ENCODE data around the gene SATB2.

Gene SATB2

GRCh38 chr2:199465988-199466691, 8.4 kb upstream of the SATB2 start:
- Histone ChIP-seq H3K4me1 (ENCODE audit: control insufficient read depth in 1 of 2, insufficient read depth in 2 of 2, low read length in 2 of 2) (peaks cover 16 to 18% of the 10 kb centered on the region in 2 donors), H3K27me3 (ENCODE audit: control insufficient read depth in 1 of 2, insufficient read depth in 2 of 2, low read length in 2 of 2) (peaks cover 96 to 100% of the 10 kb centered on the region in 2 donors), H3K4me3 (ENCODE audit: low read depth in 1 of 2, low read length in 2 of 2) (no peak overlapping the region), H3K9ac (ENCODE audit: low read depth in 1 of 2, low read length in 2 of 2) (no peak overlapping the region), H3K27ac (ENCODE audit: low read depth, low read length) (no peak overlapping the region), H3K36me3 (ENCODE audit: control insufficient read depth in 1 of 2, insufficient read depth in 2 of 2, low read length in 2 of 2) (no peaks in the 10 kb centered on the region), H3K9me3 (ENCODE audit: control insufficient read depth in 1 of 2, low read length in 2 of 2) (no peaks in the 10 kb centered on the region)

- no peaks in the 10 kb centered on the region for H3K36me3 ChIP-seq (ENCODE audit: control insufficient read depth in 1 of 2, insufficient read depth in 2 of 2, low read length in 2 of 2)
- no peak overlapping the region for H3K27ac ChIP-seq (ENCODE audit: low read depth, low read length)
- H3K4me1 ChIP-seq (ENCODE audit: control insufficient read depth in 1 of 2, insufficient read depth in 2 of 2, low read length in 2 of 2) = peaks cover 12 to 16% of the 10 kb centered on the region in 2 donors
- no peaks in the 10 kb centered on the region for H3K9me3 ChIP-seq (ENCODE audit: control insufficient read depth in 1 of 2, low read length in 2 of 2)
- H3K4me3 ChIP-seq (ENCODE audit: low read depth in 1 of 2, low read length in 2 of 2) = no peak overlapping the region
- H3K9ac ChIP-seq (ENCODE audit: low read depth in 1 of 2, low read length in 2 of 2) = no peak overlapping the region
- H3K27me3 ChIP-seq (ENCODE audit: control insufficient read depth in 1 of 2, insufficient read depth in 2 of 2, low read length in 2 of 2) = peaks cover 96 to 100% of the 10 kb centered on the region in 2 donors
These were observed 7.7 kb upstream of the SATB2 start for GRCh38 chr2:199465390-199465789.

DNA sequence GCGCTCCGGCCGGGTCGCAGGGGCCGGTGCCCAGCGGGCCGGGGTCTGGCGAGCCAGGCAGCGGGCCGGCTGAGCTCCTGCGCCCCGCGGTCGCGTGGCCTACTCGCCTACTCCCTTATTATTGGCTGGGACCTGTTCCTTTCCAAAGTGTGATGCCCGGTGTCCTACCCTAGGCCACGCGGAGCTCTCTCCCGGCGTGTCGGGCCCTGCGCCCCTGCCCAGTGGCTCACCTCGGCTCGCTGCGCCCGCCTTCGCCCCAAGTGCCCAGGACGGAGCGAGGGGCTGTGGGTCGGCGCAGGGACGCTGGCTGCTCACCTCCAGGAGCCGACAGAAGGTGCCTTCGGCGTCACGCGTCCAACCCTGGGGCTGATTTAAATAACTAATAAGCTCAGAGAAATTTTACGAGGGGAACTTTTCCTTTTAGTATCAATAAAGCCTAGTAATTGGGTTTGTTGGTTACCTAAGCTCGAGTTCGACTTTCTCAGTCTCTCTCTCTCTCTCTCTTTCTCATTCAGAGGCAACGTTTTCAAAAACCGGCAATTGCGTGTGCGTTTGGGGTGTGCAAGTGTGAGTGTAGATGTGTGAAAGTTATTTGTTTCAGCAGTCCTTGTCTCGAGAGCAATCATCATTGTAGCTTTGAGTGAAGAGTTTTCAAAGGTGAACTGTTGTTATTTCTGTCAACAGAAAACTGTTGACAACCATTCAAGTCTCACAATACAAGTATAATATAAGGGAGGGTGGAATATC, 7.0 kb upstream of the SATB2 start:
- H3K27me3 ChIP-seq (ENCODE audit: control insufficient read depth in 1 of 2, insufficient read depth in 2 of 2, low read length in 2 of 2) = peaks cover 96 to 100% of the 10 kb centered on the region in 2 donors
- H3K27ac ChIP-seq (ENCODE audit: low read depth, low read length) = no peak overlapping the region
- peaks cover 17 to 22% of the 10 kb centered on the region in 2 donors for H3K4me1 ChIP-seq (ENCODE audit: control insufficient read depth in 1 of 2, insufficient read depth in 2 of 2, low read length in 2 of 2)
- H3K4me3 ChIP-seq (ENCODE audit: low read depth in 1 of 2, low read length in 2 of 2) = no peak overlapping the region
- H3K9me3 ChIP-seq (ENCODE audit: control insufficient read depth in 1 of 2, low read length in 2 of 2) = no peaks in the 10 kb centered on the region
- no peak overlapping the region for H3K9ac ChIP-seq (ENCODE audit: low read depth in 1 of 2, low read length in 2 of 2)
- no peaks in the 10 kb centered on the region for H3K36me3 ChIP-seq (ENCODE audit: control insufficient read depth in 1 of 2, insufficient read depth in 2 of 2, low read length in 2 of 2)

DNA sequence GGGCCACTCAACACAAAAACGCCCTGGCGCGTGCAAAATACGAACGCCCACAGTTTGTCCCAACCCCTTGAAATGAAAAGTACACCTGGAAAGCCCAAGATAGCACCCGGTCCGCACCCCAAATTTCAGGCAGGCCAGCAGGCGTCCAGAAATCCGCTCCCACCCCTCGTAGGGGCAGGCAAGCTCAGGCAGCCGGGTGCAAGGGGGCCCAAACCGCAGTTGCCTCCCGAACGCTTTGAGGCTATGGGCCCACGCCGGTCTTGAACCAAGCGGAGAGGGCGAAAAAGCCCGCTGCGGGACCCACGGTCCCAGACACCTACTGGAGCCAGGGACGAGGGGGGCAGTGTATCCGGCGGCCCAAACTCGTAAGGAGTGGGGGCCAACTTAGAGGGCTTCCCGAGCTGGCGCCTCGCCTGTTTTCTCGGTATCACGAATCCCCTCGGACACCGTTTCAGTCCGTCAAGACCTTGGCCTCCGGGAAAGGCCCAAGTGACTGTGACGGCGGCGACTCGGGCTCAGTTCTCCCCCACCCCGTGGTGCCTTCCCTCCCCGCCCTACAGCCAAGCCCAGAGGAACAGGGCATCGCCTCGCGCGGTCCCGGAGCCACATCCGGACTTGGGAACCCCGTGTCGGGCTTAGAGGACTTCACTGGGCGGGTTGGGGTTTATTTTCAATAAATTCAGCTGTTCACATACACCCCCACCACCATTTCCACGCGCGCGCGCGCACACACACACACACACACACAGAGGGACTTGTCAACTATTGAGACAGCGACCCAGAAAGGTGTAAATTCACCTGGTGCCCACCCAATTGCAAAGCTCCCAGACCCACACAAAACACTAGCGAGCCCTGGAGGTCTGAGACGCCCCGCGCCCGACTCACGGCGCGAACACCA, 6.2 kb upstream of the SATB2 start:
- peaks cover 90 to 94% of the 10 kb centered on the region in 2 donors for H3K27me3 ChIP-seq (ENCODE audit: control insufficient read depth in 1 of 2, insufficient read depth in 2 of 2, low read length in 2 of 2)
- no peaks in the 10 kb centered on the region for H3K36me3 ChIP-seq (ENCODE audit: control insufficient read depth in 1 of 2, insufficient read depth in 2 of 2, low read length in 2 of 2)
- peaks cover 17 to 21% of the 10 kb centered on the region in 2 donors for H3K4me1 ChIP-seq (ENCODE audit: control insufficient read depth in 1 of 2, insufficient read depth in 2 of 2, low read length in 2 of 2)
- no peak overlapping the region for H3K27ac ChIP-seq (ENCODE audit: low read depth, low read length)
- H3K9ac ChIP-seq (ENCODE audit: low read depth in 1 of 2, low read length in 2 of 2) = no peak overlapping the region
- H3K9me3 ChIP-seq (ENCODE audit: control insufficient read depth in 1 of 2, low read length in 2 of 2) = no peaks in the 10 kb centered on the region
- H3K4me3 ChIP-seq (ENCODE audit: low read depth in 1 of 2, low read length in 2 of 2) = peak overlapping the region; percentile 62 to 63

GRCh38 chr2:199462956-199463692, 5.4 kb upstream of the SATB2 start:
- Histone ChIP-seq H3K27me3 (ENCODE audit: control insufficient read depth in 1 of 2, insufficient read depth in 2 of 2, low read length in 2 of 2) (peaks cover 82 to 85% of the 10 kb centered on the region in 2 donors), H3K4me1 (ENCODE audit: control insufficient read depth in 1 of 2, insufficient read depth in 2 of 2, low read length in 2 of 2) (peaks cover 12 to 17% of the 10 kb centered on the region in 2 donors)

GRCh38 chr2:199462347-199462955, 4.7 kb upstream of the SATB2 start:
- H3K4me3 ChIP-seq (ENCODE audit: low read depth in 1 of 2, low read length in 2 of 2) = no peak overlapping the region
- H3K36me3 ChIP-seq (ENCODE audit: control insufficient read depth in 1 of 2, insufficient read depth in 2 of 2, low read length in 2 of 2) = no peaks in the 10 kb centered on the region
- H3K4me1 ChIP-seq (ENCODE audit: control insufficient read depth in 1 of 2, insufficient read depth in 2 of 2, low read length in 2 of 2) = peaks cover 16 to 17% of the 10 kb centered on the region in 2 donors
- no peaks in the 10 kb centered on the region for H3K9me3 ChIP-seq (ENCODE audit: control insufficient read depth in 1 of 2, low read length in 2 of 2)
- no peak overlapping the region for H3K27ac ChIP-seq (ENCODE audit: low read depth, low read length)
- no peak overlapping the region for H3K9ac ChIP-seq (ENCODE audit: low read depth in 1 of 2, low read length in 2 of 2)
- H3K27me3 ChIP-seq (ENCODE audit: control insufficient read depth in 1 of 2, insufficient read depth in 2 of 2, low read length in 2 of 2) = peaks cover 75 to 79% of the 10 kb centered on the region in 2 donors

More at GRCh38 chr2:199462956-199463692, 5.4 kb upstream of the SATB2 start:
- H3K9me3 ChIP-seq (ENCODE audit: control insufficient read depth in 1 of 2, low read length in 2 of 2) = no peaks in the 10 kb centered on the region
- H3K9ac ChIP-seq (ENCODE audit: low read depth in 1 of 2, low read length in 2 of 2) = no peak overlapping the region
- H3K36me3 ChIP-seq (ENCODE audit: control insufficient read depth in 1 of 2, insufficient read depth in 2 of 2, low read length in 2 of 2) = no peaks in the 10 kb centered on the region
- no peak overlapping the region for H3K27ac ChIP-seq (ENCODE audit: low read depth, low read length)
- H3K4me3 ChIP-seq (ENCODE audit: low read depth in 1 of 2, low read length in 2 of 2) = peak overlapping the region; percentile 62 to 63

GRCh38 chr2:199461711-199462346, 4.1 kb upstream of the SATB2 start:
- H3K9ac ChIP-seq (ENCODE audit: low read depth in 1 of 2, low read length in 2 of 2) = no peak overlapping the region
- no peaks in the 10 kb centered on the region for H3K36me3 ChIP-seq (ENCODE audit: control insufficient read depth in 1 of 2, insufficient read depth in 2 of 2, low read length in 2 of 2)
- H3K4me1 ChIP-seq (ENCODE audit: control insufficient read depth in 1 of 2, insufficient read depth in 2 of 2, low read length in 2 of 2) = peaks cover 23% of the 10 kb centered on the region in 2 donors
- no peak overlapping the region for H3K27ac ChIP-seq (ENCODE audit: low read depth, low read length)
- H3K4me3 ChIP-seq (ENCODE audit: low read depth in 1 of 2, low read length in 2 of 2) = no peak overlapping the region
- no peaks in the 10 kb centered on the region for H3K9me3 ChIP-seq (ENCODE audit: control insufficient read depth in 1 of 2, low read length in 2 of 2)
- H3K27me3 ChIP-seq (ENCODE audit: control insufficient read depth in 1 of 2, insufficient read depth in 2 of 2, low read length in 2 of 2) = peaks cover 74 to 78% of the 10 kb centered on the region in 2 donors

DNA sequence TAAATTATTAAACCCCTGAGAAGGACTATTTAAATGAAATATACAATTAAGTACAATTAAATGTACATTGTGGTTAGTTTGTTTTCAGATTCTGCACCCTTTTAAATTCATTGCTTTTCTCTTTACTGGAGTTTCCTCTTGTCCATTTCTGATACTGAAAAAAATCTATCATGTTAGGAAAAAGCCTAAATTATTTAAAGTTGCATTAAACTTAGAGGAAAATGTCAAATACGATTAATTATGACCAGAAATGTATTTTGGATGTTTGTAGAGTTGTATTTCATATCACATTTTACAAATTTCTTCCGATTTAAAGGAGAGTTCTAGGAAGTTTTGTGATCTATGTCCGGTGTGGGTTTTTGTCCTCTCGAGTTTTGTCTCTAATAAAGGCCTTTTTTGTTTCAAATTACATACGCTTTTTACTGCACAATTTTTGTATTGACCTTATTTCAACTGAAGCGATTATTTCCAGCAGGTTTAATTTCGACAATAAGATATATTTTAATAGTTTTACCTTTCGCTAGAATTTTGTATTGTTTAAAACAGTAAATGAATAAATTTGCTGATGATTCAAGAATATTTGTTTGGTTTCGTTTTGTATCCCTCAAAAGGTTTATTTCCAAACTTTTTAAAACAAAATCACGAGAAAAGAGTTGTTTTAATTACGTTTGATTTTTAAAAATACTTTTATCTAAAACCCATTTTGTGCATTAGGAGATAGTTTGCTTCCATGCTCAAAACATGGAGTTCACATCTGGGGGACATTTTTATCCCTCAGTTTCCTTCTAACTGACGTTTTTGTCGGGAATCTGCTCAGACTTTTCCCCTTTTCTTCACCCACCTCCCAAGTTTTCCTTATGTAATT, 3.3 kb upstream of the SATB2 start:
- no peak overlapping the region for H3K27ac ChIP-seq (ENCODE audit: low read depth, low read length)
- H3K4me3 ChIP-seq (ENCODE audit: low read depth in 1 of 2, low read length in 2 of 2) = no peak overlapping the region
- H3K36me3 ChIP-seq (ENCODE audit: control insufficient read depth in 1 of 2, insufficient read depth in 2 of 2, low read length in 2 of 2) = no peaks in the 10 kb centered on the region
- H3K9me3 ChIP-seq (ENCODE audit: control insufficient read depth in 1 of 2, low read length in 2 of 2) = no peaks in the 10 kb centered on the region
- peaks cover 23 to 29% of the 10 kb centered on the region in 2 donors for H3K4me1 ChIP-seq (ENCODE audit: control insufficient read depth in 1 of 2, insufficient read depth in 2 of 2, low read length in 2 of 2)
- peaks cover 72 to 77% of the 10 kb centered on the region in 2 donors for H3K27me3 ChIP-seq (ENCODE audit: control insufficient read depth in 1 of 2, insufficient read depth in 2 of 2, low read length in 2 of 2)
- H3K9ac ChIP-seq (ENCODE audit: low read depth in 1 of 2, low read length in 2 of 2) = no peak overlapping the region
